GM23338 (cell line): ENCODE results near the gene ZNF860. TPM values are rescaled to one million over a fixed set of nuclear protein-coding genes. Genes with fewer than 3 reads are reported as not detected.
A peak's percentile ranks its signal among the peaks of the same experiment; 100 is the strongest.

Experiments used
- ATAC-seq: fragments of 200-7000 bp; cut with Tn5 transposase; 3 replicates; pipeline ENCODE4 v1.9.1; 2020
- DNase-seq: peaks from one replicate; pipeline ENCODE4 v3.0.0-alpha.2; 2015; ENCODE audit warnings: low spot score
- H2AFZ ChIP-seq: fragments of 200-600 bp; sonication (generic); 2 replicates; pipeline ENCODE4 v1.8.0; 2016; ENCODE audit warnings: antibody characterized with exemption, mild to moderate bottlenecking, moderate library complexity
- H3F3A ChIP-seq: fragments of 200-600 bp; sonication (generic); replicated peaks from 2 replicates; pipeline ENCODE4 v1.8.0; 2017; ENCODE audit warnings: antibody characterized with exemption, mixed run types, low read depth
- H3K27ac ChIP-seq: fragments of 200-600 bp; sonication (generic); 2 replicates; pipeline ENCODE4 v1.6.1; 2016; ENCODE audit warnings: low read depth
- H3K27me3 ChIP-seq: fragments of 200-600 bp; sonication (generic); 2 replicates; pipeline ENCODE4 v1.8.0; 2016; ENCODE audit warnings: mild to moderate bottlenecking, mixed run types, moderate library complexity; ENCODE audit not compliant: insufficient read depth
- H3K36me3 ChIP-seq: fragments of 200-600 bp; sonication (generic); 2 replicates; pipeline ENCODE4 v1.8.0; 2016; ENCODE audit warnings: mild to moderate bottlenecking; ENCODE audit not compliant: insufficient read depth
- H3K4me1 ChIP-seq: fragments of 200-600 bp; sonication (generic); 2 replicates; pipeline ENCODE4 v1.8.0; 2016; ENCODE audit warnings: mild to moderate bottlenecking, moderate library complexity; ENCODE audit not compliant: insufficient read depth
- H3K4me2 ChIP-seq: fragments of 200-600 bp; sonication (generic); 2 replicates; pipeline ENCODE4 v1.7.1; 2017; ENCODE audit warnings: mixed run types
- H3K4me3 ChIP-seq: fragments of 200-600 bp; sonication (generic); 2 replicates; pipeline ENCODE4 v1.6.1; 2016; ENCODE audit warnings: mixed run types
- H3K79me2 ChIP-seq: fragments of 200-600 bp; sonication (generic); replicated peaks from 2 replicates; pipeline ENCODE4 v1.8.0; 2017; ENCODE audit warnings: mild to moderate bottlenecking; ENCODE audit not compliant: insufficient read depth
- H3K9me2 ChIP-seq: fragments of 200-600 bp; sonication (generic); 2 replicates; pipeline ENCODE4 v1.8.0; 2017; ENCODE audit not compliant: insufficient read depth
- H4K20me1 ChIP-seq: fragments of 200-600 bp; sonication (generic); replicated peaks from 2 replicates; pipeline ENCODE4 v1.8.0; 2017; ENCODE audit warnings: mild to moderate bottlenecking; ENCODE audit not compliant: insufficient read depth
- H3K27ac Mint-ChIP-seq: 2 replicates; pipeline ENCODE4 v1.8.0; 2020; ENCODE audit warnings: inconsistent platforms, mild to moderate bottlenecking, moderate library complexity, mixed read lengths
- H3K27me3 Mint-ChIP-seq: 3 replicates; pipeline ENCODE4 v1.8.0; 2022; ENCODE audit warnings: low read depth, mild to moderate bottlenecking, moderate library complexity, mixed read lengths, inconsistent platforms; ENCODE audit not compliant: insufficient read depth, poor library complexity
- H3K36me3 Mint-ChIP-seq: 3 replicates; pipeline ENCODE4 v1.8.0; 2021; ENCODE audit warnings: low read depth, mild to moderate bottlenecking, inconsistent platforms, moderate library complexity, mixed read lengths
- H3K4me1 Mint-ChIP-seq: 3 replicates; pipeline ENCODE4 v1.8.0; 2020; ENCODE audit warnings: mild to moderate bottlenecking, inconsistent platforms, mixed read lengths
- H3K4me3 Mint-ChIP-seq: 3 replicates; pipeline ENCODE4 v1.8.0; 2021; ENCODE audit warnings: moderate library complexity, mild to moderate bottlenecking, inconsistent platforms, mixed read lengths
- H3K9me3 Mint-ChIP-seq: 3 replicates; pipeline ENCODE4 v1.8.0; 2020; ENCODE audit warnings: moderate library complexity, mild to moderate bottlenecking, inconsistent platforms, mixed read lengths
- EZH2phosphoT487 ChIP-seq: fragments of 200-600 bp; sonication (generic); IDR thresholded peaks from one replicate; pipeline ENCODE4 v1.8.1; 2018; ENCODE audit warnings: antibody characterized with exemption; ENCODE audit not compliant: unreplicated experiment
- NANOG ChIP-seq: IDR thresholded peaks from 2 replicates; pipeline ENCODE4 v1.6.1; 2016; ENCODE audit warnings: antibody characterized with exemption, borderline replicate concordance
- POLR2AphosphoS5 ChIP-seq: IDR thresholded peaks from 2 replicates; pipeline ENCODE4 v1.6.1; 2016; ENCODE audit warnings: antibody characterized with exemption, low read depth
- ZNF331 ChIP-seq: fragments of 250-450 bp; sonication (Bioruptor Pico); IDR thresholded peaks from 2 replicates; pipeline ENCODE4 v1.5.0; 2020; ENCODE audit warnings: low read depth, mild to moderate bottlenecking, moderate library complexity
- polyA plus RNA-seq: library from polyadenylated mRNA; unstranded; fragments of >200 nt; fragmentation: Nextera tagmentation; extraction: Ambion mirVana; gene quantifications from 2 replicates; pipeline ENCODE4 v1.2.1, GENCODE V29; 2016
- total RNA-seq: library from RNA; depleted of rRNA; stranded (reverse); fragments of >200 nt; shearing (Covaris generic); gene quantifications from 2 replicates; pipeline ENCODE4 v1.2.3, GENCODE V29; 2014
- TF ChIP-seq, protein P1 (sequence below): IDR thresholded peaks from one replicate; pipeline ENCODE4 v1.6.1; 2018; ENCODE audit warnings: antibody characterized with exemption; ENCODE audit not compliant: unreplicated experiment
- TF ChIP-seq, protein P2 (sequence below): fragments of 250-450 bp; sonication (Bioruptor Pico); IDR thresholded peaks from 2 replicates; pipeline ENCODE4 v1.5.0; 2020; ENCODE audit warnings: mild to moderate bottlenecking, moderate library complexity

Gene ZNF860
- total and polyA plus RNA-seq, 2 experiments from 2014 or later: 5.2 to 12.4 TPM

DNA sequence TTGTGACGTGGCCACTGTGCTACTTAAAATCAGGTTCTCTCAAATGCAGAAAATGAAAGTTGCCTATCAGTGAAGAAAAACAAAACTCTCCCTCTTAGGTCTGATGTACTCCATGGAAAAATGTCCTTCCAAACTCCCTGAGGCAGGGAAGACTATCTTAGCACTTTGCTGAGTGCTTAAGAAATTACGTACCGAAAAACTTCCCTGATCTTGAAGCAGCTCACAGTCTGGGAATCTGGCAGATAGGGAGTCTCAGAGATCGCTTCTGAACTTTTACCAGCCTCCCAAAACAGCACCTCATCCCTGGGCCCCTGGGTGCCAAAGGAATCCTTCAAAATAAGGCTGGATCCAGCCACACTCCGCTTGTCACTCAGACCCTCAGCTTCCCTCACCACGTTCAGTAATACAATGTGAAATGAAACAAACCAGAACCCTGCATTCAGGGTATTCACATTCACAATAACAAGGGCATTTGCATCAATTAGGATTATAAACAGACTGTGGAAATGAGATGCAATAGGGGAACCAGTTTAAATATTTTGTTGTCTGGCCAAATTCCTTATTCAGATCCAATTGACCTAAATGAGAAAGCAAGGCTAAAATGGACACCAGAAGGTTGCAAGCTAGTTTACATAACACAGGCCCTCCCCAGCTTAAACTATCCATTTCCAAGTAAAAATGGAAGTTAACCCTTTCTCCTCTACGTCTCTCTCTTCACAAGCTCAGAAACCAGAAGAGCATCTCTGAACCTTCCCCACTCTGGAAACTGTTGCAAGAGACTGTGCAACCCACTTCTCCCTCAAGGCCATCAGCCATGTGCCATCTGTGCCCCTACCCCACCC is 21.4 kb upstream of the ZNF860 start (continued):
- TF ChIP-seq, protein P1, sequence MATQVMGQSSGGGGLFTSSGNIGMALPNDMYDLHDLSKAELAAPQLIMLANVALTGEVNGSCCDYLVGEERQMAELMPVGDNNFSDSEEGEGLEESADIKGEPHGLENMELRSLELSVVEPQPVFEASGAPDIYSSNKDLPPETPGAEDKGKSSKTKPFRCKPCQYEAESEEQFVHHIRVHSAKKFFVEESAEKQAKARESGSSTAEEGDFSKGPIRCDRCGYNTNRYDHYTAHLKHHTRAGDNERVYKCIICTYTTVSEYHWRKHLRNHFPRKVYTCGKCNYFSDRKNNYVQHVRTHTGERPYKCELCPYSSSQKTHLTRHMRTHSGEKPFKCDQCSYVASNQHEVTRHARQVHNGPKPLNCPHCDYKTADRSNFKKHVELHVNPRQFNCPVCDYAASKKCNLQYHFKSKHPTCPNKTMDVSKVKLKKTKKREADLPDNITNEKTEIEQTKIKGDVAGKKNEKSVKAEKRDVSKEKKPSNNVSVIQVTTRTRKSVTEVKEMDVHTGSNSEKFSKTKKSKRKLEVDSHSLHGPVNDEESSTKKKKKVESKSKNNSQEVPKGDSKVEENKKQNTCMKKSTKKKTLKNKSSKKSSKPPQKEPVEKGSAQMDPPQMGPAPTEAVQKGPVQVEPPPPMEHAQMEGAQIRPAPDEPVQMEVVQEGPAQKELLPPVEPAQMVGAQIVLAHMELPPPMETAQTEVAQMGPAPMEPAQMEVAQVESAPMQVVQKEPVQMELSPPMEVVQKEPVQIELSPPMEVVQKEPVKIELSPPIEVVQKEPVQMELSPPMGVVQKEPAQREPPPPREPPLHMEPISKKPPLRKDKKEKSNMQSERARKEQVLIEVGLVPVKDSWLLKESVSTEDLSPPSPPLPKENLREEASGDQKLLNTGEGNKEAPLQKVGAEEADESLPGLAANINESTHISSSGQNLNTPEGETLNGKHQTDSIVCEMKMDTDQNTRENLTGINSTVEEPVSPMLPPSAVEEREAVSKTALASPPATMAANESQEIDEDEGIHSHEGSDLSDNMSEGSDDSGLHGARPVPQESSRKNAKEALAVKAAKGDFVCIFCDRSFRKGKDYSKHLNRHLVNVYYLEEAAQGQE: no peak
- TF ChIP-seq NANOG (peak; percentile 88), ZNF331 (CRISPR knock-in tag) (no peak), POLR2AphosphoS5 (peak; percentile 69)

DNA sequence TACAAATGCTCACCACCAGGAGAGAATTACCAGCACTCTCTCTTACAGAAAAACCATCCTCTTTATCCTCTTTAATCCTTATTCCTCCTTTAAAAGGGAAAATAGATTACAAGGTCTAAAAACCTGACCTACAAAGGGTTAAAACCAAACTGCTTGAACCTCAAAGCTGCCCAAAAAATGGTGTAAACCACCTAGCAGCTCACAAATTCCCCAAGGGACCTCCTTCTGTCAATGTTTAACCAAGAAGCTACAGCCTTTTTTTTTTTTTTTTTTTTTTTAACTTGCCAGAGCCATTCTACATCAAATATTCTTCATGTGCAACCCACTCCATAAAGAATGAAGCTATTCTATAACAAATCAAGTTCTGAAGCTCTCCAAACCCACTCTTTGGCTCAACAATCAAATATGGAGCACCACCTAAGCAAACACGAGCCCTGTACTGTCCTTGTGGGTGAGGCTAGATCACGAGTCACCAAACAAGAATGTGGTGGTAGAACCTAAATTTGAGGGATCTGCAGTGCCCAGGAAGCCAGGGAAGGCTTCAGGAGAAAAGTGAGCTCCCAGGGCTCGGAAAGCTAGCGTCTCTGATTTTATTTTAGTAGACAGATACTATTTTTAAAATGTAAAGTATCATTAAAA is 20.6 kb upstream of the ZNF860 start:
- Mint-ChIP-seq H3K27ac (peak overlapping the region; percentile 94), H3K9me3 (peaks cover 9% of the 10 kb centered on the region), H3K4me1 (peaks cover 60% of the 10 kb centered on the region), H3K36me3 (peaks cover 30% of the 10 kb centered on the region), H3K4me3 (peak overlapping the region; percentile 72), H3K27me3 (peaks cover 12% of the 10 kb centered on the region)
- peak; percentile 65 for DNase-seq
- peaks cover 79% of the 10 kb centered on the region for H3K79me2 ChIP-seq
- peak overlapping the region; percentile 97 for H3K27ac ChIP-seq
- H3F3A ChIP-seq: peaks cover 7% of the 10 kb centered on the region; the same call in 1 of the 2 replicates
- H3K4me1 ChIP-seq: peaks cover 54% of the 10 kb centered on the region
- peak overlapping the region; percentile 84 for H3K4me2 ChIP-seq
- peak; percentile 53 for ATAC-seq
- no peaks in the 10 kb centered on the region for H3K27me3 ChIP-seq
- no peaks in the 10 kb centered on the region for H4K20me1 ChIP-seq
- H3K9me2 ChIP-seq: no peaks in the 10 kb centered on the region
- TF ChIP-seq, protein P2, sequence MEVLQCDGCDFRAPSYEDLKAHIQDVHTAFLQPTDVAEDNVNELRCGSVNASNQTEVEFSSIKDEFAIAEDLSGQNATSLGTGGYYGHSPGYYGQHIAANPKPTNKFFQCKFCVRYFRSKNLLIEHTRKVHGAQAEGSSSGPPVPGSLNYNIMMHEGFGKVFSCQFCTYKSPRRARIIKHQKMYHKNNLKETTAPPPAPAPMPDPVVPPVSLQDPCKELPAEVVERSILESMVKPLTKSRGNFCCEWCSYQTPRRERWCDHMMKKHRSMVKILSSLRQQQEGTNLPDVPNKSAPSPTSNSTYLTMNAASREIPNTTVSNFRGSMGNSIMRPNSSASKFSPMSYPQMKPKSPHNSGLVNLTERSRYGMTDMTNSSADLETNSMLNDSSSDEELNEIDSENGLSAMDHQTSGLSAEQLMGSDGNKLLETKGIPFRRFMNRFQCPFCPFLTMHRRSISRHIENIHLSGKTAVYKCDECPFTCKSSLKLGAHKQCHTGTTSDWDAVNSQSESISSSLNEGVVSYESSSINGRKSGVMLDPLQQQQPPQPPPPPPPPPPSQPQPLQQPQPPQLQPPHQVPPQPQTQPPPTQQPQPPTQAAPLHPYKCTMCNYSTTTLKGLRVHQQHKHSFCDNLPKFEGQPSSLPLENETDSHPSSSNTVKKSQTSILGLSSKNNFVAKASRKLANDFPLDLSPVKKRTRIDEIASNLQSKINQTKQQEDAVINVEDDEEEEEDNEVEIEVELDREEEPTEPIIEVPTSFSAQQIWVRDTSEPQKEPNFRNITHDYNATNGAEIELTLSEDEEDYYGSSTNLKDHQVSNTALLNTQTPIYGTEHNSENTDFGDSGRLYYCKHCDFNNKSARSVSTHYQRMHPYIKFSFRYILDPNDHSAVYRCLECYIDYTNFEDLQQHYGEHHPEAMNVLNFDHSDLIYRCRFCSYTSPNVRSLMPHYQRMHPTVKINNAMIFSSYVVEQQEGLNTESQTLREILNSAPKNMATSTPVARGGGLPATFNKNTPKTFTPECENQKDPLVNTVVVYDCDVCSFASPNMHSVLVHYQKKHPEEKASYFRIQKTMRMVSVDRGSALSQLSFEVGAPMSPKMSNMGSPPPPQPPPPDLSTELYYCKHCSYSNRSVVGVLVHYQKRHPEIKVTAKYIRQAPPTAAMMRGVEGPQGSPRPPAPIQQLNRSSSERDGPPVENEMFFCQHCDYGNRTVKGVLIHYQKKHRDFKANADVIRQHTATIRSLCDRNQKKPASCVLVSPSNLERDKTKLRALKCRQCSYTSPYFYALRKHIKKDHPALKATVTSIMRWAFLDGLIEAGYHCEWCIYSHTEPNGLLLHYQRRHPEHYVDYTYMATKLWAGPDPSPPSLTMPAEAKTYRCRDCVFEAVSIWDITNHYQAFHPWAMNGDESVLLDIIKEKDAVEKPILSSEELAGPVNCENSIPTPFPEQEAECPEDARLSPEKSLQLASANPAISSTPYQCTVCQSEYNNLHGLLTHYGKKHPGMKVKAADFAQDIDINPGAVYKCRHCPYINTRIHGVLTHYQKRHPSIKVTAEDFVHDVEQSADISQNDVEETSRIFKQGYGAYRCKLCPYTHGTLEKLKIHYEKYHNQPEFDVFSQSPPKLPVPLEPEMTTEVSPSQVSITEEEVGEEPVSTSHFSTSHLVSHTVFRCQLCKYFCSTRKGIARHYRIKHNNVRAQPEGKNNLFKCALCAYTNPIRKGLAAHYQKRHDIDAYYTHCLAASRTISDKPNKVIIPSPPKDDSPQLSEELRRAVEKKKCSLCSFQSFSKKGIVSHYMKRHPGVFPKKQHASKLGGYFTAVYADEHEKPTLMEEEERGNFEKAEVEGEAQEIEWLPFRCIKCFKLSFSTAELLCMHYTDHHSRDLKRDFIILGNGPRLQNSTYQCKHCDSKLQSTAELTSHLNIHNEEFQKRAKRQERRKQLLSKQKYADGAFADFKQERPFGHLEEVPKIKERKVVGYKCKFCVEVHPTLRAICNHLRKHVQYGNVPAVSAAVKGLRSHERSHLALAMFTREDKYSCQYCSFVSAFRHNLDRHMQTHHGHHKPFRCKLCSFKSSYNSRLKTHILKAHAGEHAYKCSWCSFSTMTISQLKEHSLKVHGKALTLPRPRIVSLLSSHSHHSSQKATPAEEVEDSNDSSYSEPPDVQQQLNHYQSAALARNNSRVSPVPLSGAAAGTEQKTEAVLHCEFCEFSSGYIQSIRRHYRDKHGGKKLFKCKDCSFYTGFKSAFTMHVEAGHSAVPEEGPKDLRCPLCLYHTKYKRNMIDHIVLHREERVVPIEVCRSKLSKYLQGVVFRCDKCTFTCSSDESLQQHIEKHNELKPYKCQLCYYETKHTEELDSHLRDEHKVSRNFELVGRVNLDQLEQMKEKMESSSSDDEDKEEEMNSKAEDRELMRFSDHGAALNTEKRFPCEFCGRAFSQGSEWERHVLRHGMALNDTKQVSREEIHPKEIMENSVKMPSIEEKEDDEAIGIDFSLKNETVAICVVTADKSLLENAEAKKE (CRISPR knock-in tag): peak; percentile 75
- TF ChIP-seq EZH2phosphoT487: no peak
- peak overlapping the region; percentile 50 for H3K4me3 ChIP-seq
- no peak overlapping the region for H2AFZ ChIP-seq
- 0 out of 2 replicates have a peak, but pooled peaks cover 2% of the 10 kb centered on the region for H3K36me3 ChIP-seq
